Measurements from ENCODE around the gene RIMS1.

Gene RIMS1

DNA sequence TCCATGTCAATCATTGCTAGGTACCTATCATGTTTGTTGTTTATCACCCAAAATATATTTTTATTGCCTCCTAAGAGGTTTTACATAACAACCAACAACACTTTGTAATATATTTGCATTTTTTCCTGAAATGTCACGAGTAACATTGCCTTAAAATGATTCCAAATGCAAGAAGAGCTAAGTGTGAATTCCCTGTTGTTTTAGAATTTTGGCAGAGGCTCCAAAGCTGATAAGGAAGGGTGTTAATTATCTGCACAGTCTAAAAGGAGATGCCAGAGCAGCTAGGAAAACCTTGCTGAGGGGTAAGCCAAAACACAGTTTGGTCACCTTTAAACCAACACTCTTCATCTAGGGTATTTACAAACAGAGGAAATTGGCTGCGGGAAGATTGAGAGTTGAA is 533.6 kb downstream of the RIMS1 start:
- no peak for DNase-seq

DNA sequence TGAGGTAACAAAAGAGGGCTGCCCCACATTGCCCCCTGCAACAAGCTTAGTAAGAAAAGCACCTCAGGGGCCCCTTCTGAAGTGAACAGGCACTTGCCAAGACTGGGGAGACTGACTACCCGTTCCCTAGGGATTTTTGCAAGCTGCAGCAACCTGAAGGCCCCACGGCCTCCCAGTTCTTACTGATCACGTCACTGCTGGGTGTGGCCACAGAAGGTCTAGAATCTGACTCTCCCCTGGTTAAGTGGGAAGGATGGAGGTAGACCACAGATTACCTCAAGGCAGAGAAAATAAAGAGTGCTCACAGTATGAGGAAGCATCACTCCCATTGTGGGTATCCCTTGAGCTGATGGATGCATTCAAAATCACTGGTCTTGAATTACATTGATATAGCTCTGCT is 534.1 kb downstream of the RIMS1 start:
- DNase-seq, result no peak

DNA sequence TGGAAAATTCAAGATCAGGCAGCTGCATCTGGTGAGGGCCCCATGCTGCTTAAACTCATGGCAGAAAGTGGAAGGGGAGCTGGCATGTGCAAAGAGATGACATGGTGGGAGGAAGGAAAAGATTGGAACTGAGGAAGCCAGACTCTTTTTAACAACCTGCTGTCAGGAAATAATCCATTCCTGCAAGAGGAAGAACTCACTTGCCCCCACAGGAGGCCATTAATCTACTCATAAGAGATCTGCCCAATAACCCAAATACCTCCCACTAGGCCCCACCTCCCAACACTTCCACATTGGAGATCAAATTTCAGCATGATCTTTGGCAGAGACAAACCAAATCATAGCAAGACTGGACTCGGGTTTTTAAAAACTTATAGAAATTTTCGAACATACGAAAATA is 535.0 kb downstream of the RIMS1 start:
- DNase-seq, result peak; percentile 15

DNA sequence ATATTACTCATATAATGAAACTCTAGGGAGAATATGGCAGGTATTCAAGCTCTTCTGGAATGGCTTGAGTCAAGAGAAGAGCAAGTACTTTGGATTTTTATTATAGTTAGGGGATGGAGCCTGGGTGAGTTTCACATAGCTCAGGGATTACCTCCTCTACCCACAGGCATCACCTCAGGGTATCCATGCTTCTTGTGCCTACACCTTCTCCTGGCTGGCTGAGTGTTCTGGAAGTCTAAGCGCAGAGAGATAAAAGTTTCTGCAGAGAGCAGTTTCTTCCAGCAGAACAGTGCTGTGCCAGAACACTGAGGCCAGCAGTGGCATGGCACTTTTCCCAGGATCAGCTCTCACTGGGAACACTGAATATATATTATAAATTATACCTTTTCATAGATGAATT is 535.8 kb downstream of the RIMS1 start:
- no peak for DNase-seq

DNA sequence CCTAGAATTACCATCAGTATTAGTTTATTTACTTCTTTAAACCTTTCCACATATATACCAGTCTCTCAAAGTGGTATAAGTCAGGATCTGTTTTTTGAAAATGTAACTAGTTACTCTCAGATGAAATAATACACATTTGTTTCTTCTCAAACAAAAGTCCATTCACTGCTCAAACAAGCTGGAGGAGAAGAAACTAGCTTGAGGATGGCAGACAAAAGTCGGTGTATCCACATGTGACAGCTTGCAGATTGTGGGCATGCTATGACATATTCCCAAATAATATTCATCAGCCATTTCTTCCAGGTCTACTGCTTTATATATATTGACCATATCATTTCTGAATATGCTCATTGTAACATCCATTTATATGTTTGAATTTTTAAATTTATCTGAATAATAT is 538.1 kb downstream of the RIMS1 start:
- no peak for DNase-seq

DNA sequence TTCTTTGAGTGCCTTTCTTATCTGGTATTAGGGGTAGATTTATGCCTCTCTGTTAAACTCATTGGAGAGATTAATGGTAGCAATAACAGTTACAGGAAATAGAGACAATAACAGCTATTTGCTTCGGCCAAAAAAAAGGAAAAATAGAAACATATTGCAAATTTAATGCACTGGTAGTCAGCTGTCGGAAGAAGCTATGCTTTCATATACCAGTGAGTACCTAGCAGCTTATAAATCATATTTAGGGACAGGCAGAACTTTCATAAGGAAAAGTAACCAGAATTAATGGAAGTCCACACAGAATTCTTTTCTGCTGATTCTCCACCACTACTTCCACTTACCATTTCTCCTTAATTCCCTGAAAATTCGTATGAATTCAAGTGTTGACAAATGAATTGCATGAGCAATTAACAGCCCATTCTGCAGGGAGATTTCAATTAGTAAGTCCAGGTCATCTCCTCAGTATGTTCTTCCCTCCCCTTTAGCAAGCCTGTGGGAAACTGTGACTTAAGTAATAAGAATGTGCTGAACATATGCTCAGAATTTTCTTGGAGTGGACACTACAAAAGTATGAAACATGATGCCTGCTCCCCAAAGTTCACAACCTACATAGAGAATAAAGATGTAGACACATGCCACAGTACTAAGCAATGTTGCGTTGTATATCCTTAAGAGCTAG is 538.8 kb downstream of the RIMS1 start:
- DNase-seq, result peak; percentile 84

DNA sequence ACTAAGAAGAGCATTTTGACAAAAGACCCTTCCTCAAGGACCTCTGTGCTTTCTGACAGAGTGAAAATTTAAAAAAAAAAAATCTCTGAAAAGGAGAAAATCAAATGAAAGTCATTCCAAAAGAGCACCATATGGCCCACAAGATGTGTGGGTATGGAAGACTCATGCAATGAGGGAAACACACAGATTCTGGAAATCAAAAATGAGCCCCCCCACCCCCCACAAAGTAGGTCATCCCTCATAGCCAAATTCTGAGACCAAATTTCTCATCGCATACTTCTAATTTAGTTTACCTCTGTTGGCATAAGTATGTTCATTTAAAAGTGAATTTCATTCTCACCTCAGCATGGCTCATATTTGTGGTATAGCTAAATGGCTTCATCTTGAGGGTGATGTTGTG is 554.3 kb downstream of the RIMS1 start:
- no peak for DNase-seq

DNA sequence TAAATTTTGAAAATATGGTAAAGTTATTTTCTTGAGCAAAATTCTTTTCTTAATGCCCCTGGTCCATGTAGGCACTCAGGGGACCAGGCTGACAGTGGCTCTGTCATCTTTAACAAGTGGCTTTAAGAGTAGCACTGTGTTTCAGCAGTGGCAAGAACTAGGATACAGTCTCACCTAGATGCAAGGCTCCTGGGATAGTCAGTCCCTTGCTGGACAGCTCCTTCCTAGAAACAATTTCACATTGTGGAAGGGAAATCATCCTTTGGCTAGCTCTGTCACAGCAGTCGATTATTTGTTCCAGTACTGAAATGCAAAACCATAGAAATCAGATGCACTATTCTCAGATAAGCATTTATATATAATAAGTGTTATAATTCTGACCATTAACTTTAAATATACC is 560.1 kb downstream of the RIMS1 start:
- no peak for DNase-seq

All from NCI-H524 treated with DMSO at 0.1 percent for 48 hours (cell line).